Astrocyte (in vitro differentiated cells and primary cell): ENCODE data around the gene ZNF503.

Experiments used
- EZH2 ChIP-seq: IDR thresholded peaks from 2 replicates; pipeline ENCODE4 v1.6.1; 2012; ENCODE audit warnings: mild to moderate bottlenecking, low read length, inconsistent platforms; ENCODE audit not compliant: insufficient read depth
- TF ChIP-seq, protein P1 (sequence below): IDR thresholded peaks from 2 replicates; pipeline ENCODE4 v1.5.1; 2011; ENCODE audit warnings: low read depth, mild to moderate bottlenecking, inconsistent platforms, low read length, moderate library complexity; ENCODE audit not compliant: insufficient read depth

DNA sequence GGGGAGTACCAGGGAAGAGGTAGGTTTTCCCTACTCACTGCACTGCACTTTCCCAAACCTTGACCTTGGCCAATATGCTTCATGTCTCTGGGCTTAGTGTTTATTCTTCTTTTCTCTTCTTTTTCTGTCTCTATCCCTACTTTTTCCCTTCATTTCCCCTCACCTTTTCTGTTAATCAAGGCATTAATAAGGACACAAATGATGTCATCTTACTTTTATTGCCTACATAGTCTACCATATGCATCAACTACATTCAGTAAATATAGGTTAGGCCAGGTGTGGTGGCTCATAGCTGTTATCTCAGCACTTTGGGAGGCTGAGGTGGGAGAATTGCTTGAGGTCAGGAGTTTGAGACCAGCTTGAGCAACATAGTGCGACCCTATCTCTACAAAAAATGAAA is 13.0 kb upstream of the ZNF503 start:
- TF ChIP-seq, protein P1, sequence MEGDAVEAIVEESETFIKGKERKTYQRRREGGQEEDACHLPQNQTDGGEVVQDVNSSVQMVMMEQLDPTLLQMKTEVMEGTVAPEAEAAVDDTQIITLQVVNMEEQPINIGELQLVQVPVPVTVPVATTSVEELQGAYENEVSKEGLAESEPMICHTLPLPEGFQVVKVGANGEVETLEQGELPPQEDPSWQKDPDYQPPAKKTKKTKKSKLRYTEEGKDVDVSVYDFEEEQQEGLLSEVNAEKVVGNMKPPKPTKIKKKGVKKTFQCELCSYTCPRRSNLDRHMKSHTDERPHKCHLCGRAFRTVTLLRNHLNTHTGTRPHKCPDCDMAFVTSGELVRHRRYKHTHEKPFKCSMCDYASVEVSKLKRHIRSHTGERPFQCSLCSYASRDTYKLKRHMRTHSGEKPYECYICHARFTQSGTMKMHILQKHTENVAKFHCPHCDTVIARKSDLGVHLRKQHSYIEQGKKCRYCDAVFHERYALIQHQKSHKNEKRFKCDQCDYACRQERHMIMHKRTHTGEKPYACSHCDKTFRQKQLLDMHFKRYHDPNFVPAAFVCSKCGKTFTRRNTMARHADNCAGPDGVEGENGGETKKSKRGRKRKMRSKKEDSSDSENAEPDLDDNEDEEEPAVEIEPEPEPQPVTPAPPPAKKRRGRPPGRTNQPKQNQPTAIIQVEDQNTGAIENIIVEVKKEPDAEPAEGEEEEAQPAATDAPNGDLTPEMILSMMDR = no peak
- TF ChIP-seq EZH2 = no peak
